ENCODE measurements around the gene AHNAK2.

Gene AHNAK2

DNA sequence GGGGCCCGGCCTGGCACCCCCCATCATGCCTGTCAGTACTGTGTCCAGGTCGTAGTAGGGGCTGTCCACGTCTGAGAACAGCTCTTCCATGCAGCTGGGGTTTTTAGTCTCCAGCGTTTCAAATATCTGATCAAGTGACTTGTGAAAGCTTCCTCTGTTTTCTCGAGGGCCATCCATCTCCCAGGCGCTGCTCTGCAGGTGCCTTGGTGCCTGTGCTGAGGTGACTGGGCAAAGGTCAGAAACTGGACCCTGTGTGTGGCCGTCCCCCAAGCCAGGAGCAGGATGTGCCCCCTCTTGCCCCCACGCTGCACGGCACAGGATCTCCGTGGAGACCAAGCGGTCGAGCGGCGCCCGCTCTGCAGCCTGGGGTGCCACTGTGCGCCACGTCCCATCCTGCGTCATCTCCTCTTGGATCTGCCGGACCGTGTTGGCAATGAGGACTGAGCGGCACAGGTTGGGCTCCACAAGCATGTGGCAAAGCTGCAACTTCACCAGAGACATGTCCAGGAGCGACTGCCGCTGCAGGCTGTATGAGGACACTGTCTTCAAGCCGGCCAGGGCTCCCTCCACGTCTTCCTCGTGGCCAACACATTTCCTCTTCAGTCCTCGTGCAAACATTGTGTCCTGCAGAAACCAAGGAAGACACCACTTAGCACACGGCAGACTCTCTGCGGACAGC lies 33.3 kb upstream of the AHNAK2 start:
- DNase-seq, result no peak

GRCh38 chr14:105010891-105011291 lies 32.7 kb upstream of the AHNAK2 start:
- no peak for DNase-seq

GRCh38 chr14:105010106-105010505 lies 31.9 kb upstream of the AHNAK2 start:
- no peak for DNase-seq

DNA sequence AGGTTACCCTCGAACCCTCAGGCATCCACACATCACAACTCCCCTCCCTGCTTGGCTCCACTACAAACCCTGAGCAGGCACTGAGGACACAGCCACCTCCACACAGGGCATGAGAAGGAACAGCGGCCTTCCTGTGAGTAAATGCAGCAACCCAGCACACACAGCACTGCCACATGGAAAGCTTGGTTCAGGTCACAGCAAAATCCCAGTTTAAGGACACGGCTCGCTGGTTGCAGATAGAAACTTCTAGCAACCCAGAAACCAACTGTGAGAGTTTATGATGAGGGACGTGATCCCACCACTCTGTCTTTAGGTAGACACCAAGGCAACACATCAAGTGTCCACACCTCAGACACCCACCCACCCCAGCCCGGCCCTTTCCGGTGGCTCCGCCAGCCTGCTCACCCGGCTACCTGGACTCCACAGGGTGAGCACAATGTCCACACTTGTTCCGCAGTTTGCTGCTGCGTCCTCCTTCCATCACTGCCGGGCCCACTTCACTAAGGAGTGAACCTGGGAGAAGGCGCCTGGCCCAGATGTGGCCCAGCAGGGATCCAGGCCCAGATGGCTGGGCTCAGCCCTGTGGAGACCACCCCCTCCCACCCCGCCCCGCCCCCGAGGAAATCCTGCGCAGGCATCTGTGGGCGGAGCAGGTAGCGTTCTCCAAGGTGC lies 29.6 kb upstream of the AHNAK2 start:
- DNase-seq, result no peak

GRCh38 chr14:105006831-105007592 lies 28.8 kb upstream of the AHNAK2 start:
- no peak for DNase-seq

DNA sequence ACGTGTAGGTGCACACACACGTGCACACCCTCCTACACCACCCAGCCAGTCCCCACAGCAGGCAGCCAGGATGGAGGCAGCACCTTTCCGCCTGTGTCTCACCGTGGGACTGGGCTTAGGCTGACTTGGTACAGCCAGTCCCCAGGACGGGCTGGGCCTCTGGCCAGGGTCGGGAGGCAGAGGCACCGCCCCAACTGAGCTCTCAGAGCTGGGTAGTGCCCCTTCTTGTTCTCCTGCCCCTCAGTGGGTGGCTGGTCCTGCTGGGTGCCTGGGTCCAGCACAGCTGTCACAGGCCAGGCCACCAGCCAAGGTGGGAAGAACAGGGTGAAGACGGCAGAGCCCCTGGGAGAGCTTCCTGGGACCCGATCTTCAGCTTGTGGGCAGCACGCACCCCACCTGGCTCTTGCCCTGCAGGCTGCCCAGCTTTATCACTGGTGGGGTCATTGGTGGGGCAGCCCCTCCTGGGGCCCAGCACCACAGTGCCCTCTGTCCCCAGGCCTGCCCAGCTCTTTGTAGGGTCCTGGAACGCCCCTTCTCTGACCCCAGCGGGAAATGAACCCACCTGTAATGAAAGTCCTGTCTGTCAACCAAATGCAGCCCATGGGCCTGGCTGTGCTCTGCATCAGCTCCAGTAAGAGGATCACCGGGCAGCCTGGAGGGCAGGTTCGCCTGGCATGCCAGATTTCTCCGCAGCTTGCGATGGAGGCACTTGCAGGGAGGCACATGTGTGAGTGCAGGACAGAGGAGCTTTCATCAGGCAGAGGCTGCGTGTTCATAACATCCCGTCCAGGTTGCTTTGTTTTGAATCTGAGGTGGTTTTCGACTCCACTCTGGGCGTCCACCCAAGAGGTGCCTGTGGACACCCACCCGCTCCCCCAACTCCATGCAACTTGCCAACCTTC lies 28.0 kb upstream of the AHNAK2 start:
- DNase-seq, result no peak

GRCh38 chr14:105005329-105005928 lies 27.3 kb upstream of the AHNAK2 start:
- DNase-seq, result no peak

- DNase-seq, result no peak
Observed at GRCh38 chr14:104999361-104999760, 21.2 kb upstream of the AHNAK2 start.

GRCh38 chr14:104998801-104999200 lies 20.6 kb upstream of the AHNAK2 start:
- no peak for DNase-seq

GRCh38 chr14:104996483-104996882 lies 18.3 kb upstream of the AHNAK2 start:
- no peak for DNase-seq

GRCh38 chr14:104996032-104996431 lies 17.9 kb upstream of the AHNAK2 start:
- DNase-seq, result no peak

DNA sequence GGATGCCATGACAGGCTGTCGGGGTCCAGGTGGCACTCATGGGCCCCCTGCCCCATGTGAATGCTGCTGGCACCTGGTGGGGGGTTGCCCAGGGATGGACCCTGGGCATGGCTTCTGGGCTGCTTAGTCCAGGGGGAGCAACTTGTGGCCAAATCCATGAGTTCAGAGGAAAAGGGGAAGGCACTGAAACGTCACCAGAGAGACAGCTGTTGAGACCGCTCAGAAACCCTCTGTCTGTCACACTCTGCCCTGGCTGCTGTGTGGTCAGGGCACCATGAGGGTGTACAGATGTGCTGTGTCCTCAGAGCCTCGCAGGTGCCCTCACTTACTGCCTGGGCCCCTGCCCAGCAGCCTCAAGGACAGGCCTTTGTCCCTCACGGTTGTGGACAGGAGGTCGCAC lies 16.8 kb upstream of the AHNAK2 start:
- no peak for DNase-seq

GRCh38 chr14:104993808-104994591 lies 15.8 kb upstream of the AHNAK2 start:
- DNase-seq, result no peak

- no peak for DNase-seq
Observed at GRCh38 chr14:104993306-104993705, 15.1 kb upstream of the AHNAK2 start.

DNA sequence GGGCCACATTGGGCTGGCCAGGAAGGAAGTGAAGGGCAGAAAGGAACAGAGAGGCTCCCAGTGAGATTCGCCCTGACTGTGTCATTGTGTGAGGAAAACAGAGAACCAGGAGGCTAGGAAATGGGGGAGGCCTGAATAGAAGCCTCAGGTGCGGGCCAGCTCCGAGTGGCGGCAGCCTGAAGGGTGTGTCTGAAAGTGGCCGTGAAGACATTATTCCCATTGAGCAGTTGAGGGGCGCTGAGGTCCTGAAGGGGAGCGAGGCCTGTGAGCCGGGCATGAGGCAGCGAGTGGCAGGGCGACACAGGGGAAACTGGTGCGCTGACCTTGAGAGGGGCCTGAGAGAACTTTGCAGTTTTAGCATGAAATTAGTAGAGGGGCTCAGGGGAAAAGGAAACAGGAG lies 14.3 kb upstream of the AHNAK2 start:
- DNase-seq, result no peak

GRCh38 chr14:104991896-104992230 lies 13.7 kb upstream of the AHNAK2 start:
- DNase-seq, result no peak

DNA sequence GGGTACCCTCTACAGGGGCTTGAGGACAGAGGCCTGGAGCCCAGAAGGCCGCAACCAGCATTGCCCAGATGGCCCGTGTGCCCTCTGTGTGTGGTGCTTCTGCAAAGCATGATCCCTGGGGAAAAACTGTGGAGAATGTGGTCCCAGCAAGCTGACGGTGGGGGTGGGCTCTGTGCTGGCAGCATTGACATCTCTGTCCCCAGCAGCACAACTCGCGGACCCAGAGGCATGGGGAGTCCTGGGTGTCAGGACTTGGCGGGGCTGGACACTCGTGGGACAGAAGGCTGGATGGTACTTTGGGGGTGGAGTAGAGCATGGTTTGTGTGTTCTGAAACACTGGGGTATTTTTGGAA lies 11.8 kb upstream of the AHNAK2 start:
- DNase-seq, result no peak

DNA sequence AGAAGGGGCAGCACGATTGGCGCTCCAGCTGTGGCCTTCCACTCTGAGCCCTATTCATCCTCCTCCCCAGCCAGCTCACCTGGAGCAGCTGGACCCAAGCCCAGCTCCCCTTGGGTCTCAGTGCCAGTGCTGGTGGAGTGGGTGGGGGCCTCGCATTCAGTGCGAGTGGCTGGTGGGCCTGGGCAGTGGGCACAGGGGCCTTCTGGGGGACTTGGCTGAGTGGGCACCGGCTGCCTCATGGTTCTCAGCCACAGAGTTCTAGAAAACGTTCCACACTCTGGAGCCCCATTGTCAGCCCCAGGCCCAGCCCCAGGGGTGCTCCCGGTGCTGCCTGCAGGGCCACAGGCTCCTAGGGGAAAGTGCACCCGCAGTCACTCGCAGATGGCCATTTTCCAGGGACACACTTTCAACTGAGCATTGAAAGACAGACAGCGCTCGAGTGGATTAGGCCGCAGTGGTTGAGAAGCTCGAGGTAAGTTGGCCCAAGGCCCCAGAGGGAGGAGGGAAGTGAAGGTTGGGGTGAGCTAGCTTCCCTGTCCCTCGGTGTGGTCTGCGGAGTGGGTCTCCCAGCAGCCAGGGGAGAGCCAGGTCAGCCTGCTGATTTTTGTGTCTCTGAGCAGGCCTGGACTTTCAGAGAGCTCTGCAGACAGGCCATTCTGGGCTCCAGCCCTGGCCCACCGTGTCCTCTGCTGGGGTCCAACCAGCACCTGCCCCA lies 11.2 kb upstream of the AHNAK2 start:
- no peak for DNase-seq

GRCh38 chr14:104986487-104987164 lies 8.5 kb upstream of the AHNAK2 start:
- DNase-seq, result no peak

DNA sequence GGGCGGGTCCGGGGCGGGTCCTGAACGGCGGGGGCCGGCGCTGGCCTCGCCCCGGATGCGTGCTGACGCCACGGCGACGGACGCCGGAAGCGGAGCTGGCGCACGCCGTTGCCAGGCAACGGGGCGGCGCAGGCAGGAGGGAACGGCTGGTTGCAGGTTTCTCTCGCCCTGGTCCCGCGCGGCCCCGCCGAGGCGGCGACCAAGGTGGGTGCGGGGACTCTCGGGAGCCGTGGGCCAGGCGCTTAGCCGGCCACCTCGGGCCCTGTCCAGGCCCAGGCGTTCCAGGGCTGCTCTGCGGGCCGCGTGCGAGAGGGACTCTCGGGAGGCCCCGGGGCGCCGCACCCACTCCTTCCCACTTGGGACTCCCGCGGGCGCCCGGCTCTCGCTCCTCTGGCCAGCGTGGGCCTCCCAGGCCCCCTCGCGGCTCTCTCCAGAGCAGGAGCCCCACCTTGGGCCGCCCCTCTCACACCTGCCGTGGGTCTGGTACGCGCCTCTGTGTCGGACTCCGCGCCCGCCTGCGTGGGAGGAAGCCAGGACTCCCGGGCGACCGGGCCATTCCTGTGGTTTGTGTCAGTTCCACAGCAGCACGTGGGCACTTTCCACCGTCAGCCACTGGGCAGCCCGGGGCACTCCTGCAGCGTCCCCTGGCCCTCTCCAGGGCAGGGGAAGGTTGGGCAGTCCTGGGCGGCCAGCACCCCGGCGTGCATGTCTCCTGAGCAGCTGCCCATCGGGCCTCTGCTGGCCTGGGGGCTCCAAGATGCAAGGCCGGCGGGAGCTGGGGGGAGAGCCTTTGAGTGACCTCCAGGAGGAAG lies 7.7 kb upstream of the AHNAK2 start, which contains the start of gene CLBA1:
Gene CLBA1 (plus strand): TSS at position 114 of the 812 bp plus-strand sequence. CDS start 644 bp downstream, at position 758.
- peak; percentile 81 for DNase-seq
